HEK293 (cell line): ENCODE measurements around the gene CDK2.
A peak's percentile ranks its signal among the peaks of the same experiment; 100 is the strongest.

Experiments used
- SETDB1 ChIP-seq: IDR thresholded peaks from one replicate; pipeline ENCODE4 v1.6.1; 2017; ENCODE audit warnings: mild to moderate bottlenecking, low read length, moderate library complexity, mixed read lengths; ENCODE audit not compliant: insufficient read length
- TCF7L2 ChIP-seq: IDR thresholded peaks from 2 replicates; pipeline ENCODE4 v1.6.1; 2011; ENCODE audit warnings: low read depth, mild to moderate bottlenecking, inconsistent platforms, low read length, moderate library complexity, borderline replicate concordance
- YY1 ChIP-seq: fragments of 450-650 bp; formaldehyde crosslinking; IDR thresholded peaks from 2 replicates; pipeline ENCODE4 v1.5.1; 2018; ENCODE audit warnings: missing biosample characterization, missing genetic modification characterization
- ZBTB17 ChIP-seq: fragments of 450-650 bp; formaldehyde crosslinking; IDR thresholded peaks from 2 replicates; pipeline ENCODE4 v1.5.1; 2016; ENCODE audit warnings: missing biosample characterization, missing genetic modification characterization
- ZBTB20 ChIP-seq: fragments of 450-650 bp; formaldehyde crosslinking; IDR thresholded peaks from 2 replicates; pipeline ENCODE4 v1.5.1; 2016; ENCODE audit warnings: missing biosample characterization, missing genetic modification characterization
- ZBTB48 ChIP-seq: fragments of 450-650 bp; formaldehyde crosslinking; IDR thresholded peaks from 2 replicates; pipeline ENCODE4 v1.5.1; 2016; ENCODE audit warnings: missing biosample characterization, missing genetic modification characterization
- ZBTB8A ChIP-seq: fragments of 450-650 bp; formaldehyde crosslinking; IDR thresholded peaks from 2 replicates; pipeline ENCODE4 v1.5.1; 2016; ENCODE audit warnings: missing biosample characterization, missing genetic modification characterization
- ZEB2 ChIP-seq: fragments of 450-650 bp; formaldehyde crosslinking; IDR thresholded peaks from 2 replicates; pipeline ENCODE4 v1.5.1; 2016; ENCODE audit warnings: missing biosample characterization, missing genetic modification characterization
- ZFP3 ChIP-seq: fragments of 450-650 bp; formaldehyde crosslinking; IDR thresholded peaks from 2 replicates; pipeline ENCODE4 v1.5.1; 2016; ENCODE audit warnings: low read depth, missing biosample characterization, missing genetic modification characterization
- ZNF114 ChIP-seq: fragments of 450-650 bp; formaldehyde crosslinking; IDR thresholded peaks from 2 replicates; pipeline ENCODE4 v1.5.0; 2017; ENCODE audit warnings: missing biosample characterization, missing genetic modification characterization
- ZNF140 ChIP-seq: fragments of 450-650 bp; formaldehyde crosslinking; IDR thresholded peaks from 2 replicates; pipeline ENCODE4 v1.5.1; 2016; ENCODE audit warnings: missing biosample characterization, missing genetic modification characterization
- ZNF19 ChIP-seq: fragments of 450-650 bp; formaldehyde crosslinking; IDR thresholded peaks from 2 replicates; pipeline ENCODE4; 2016; ENCODE audit warnings: missing biosample characterization, missing genetic modification characterization, low read depth
- ZNF221 ChIP-seq: fragments of 450-650 bp; formaldehyde crosslinking; IDR thresholded peaks from 2 replicates; pipeline ENCODE4 v1.5.1; 2017; ENCODE audit warnings: missing biosample characterization, missing genetic modification characterization, borderline replicate concordance
- ZNF292 ChIP-seq: fragments of 450-650 bp; formaldehyde crosslinking; IDR thresholded peaks from 2 replicates; pipeline ENCODE4 v1.5.1; 2016; ENCODE audit warnings: low read depth, missing biosample characterization, missing genetic modification characterization, borderline replicate concordance
- ZNF335 ChIP-seq: fragments of 450-650 bp; formaldehyde crosslinking; conservative IDR thresholded peaks from 2 replicates; pipeline ENCODE4 v1.5.1; 2016; ENCODE audit warnings: missing biosample characterization, missing genetic modification characterization
- ZNF354C ChIP-seq: fragments of 450-650 bp; formaldehyde crosslinking; IDR thresholded peaks from 2 replicates; pipeline ENCODE4 v1.5.1; 2016; ENCODE audit warnings: missing biosample characterization, missing genetic modification characterization, low read depth, borderline replicate concordance
- ZNF423 ChIP-seq: fragments of 450-650 bp; formaldehyde crosslinking; IDR thresholded peaks from 2 replicates; pipeline ENCODE4 v1.5.1; 2016; ENCODE audit warnings: missing biosample characterization, missing genetic modification characterization
- ZNF555 ChIP-seq: fragments of 450-650 bp; formaldehyde crosslinking; conservative IDR thresholded peaks from 2 replicates; pipeline ENCODE4 v1.5.1; 2017; ENCODE audit warnings: missing biosample characterization, mild to moderate bottlenecking, missing genetic modification characterization, inconsistent platforms
- ZNF561 ChIP-seq: fragments of 450-650 bp; IDR thresholded peaks from 2 replicates; pipeline ENCODE4 v1.5.1; 2018; ENCODE audit warnings: missing biosample characterization, missing genetic modification characterization, borderline replicate concordance
- ZNF629 ChIP-seq: fragments of 450-650 bp; formaldehyde crosslinking; IDR thresholded peaks from 2 replicates; pipeline ENCODE4 v1.5.1; 2017; ENCODE audit warnings: missing biosample characterization, missing genetic modification characterization
- ZNF654 ChIP-seq: fragments of 450-650 bp; formaldehyde crosslinking; IDR thresholded peaks from 2 replicates; pipeline ENCODE4 v1.5.1; 2016; ENCODE audit warnings: low read depth, missing biosample characterization, missing genetic modification characterization
- ZNF747 ChIP-seq: fragments of 450-650 bp; formaldehyde crosslinking; IDR thresholded peaks from 2 replicates; pipeline ENCODE4 v1.5.1; 2016; ENCODE audit warnings: missing biosample characterization, missing genetic modification characterization
- ZNF768 ChIP-seq: fragments of 450-650 bp; formaldehyde crosslinking; IDR thresholded peaks from 2 replicates; pipeline ENCODE4 v1.5.1; 2018; ENCODE audit warnings: missing biosample characterization, mild to moderate bottlenecking, missing genetic modification characterization
- ZNF777 ChIP-seq: fragments of 450-650 bp; formaldehyde crosslinking; IDR thresholded peaks from 2 replicates; pipeline ENCODE4 v1.5.1; 2017; ENCODE audit warnings: missing biosample characterization, missing genetic modification characterization, borderline replicate concordance
- ZNF837 ChIP-seq: fragments of 450-650 bp; formaldehyde crosslinking; IDR thresholded peaks from 2 replicates; pipeline ENCODE4 v1.5.1; 2016; ENCODE audit warnings: missing biosample characterization, missing genetic modification characterization
- ZNF843 ChIP-seq: fragments of 450-650 bp; formaldehyde crosslinking; IDR thresholded peaks from 2 replicates; pipeline ENCODE4 v1.5.1; 2016; ENCODE audit warnings: missing biosample characterization, missing genetic modification characterization
- ZSCAN23 ChIP-seq: fragments of 450-650 bp; formaldehyde crosslinking; IDR thresholded peaks from 2 replicates; pipeline ENCODE4 v1.5.1; 2016; ENCODE audit warnings: missing biosample characterization, missing genetic modification characterization
- TF ChIP-seq, protein P1 (sequence below): fragments of 450-650 bp; formaldehyde crosslinking; IDR thresholded peaks from 2 replicates; pipeline ENCODE4 v1.5.1; 2016; ENCODE audit warnings: missing biosample characterization, missing genetic modification characterization
- TF ChIP-seq, protein P2 (sequence below): fragments of 450-650 bp; formaldehyde crosslinking; IDR thresholded peaks from 2 replicates; pipeline ENCODE4 v1.5.1; 2016; ENCODE audit warnings: missing biosample characterization, missing genetic modification characterization
- TF ChIP-seq, protein P3 (sequence below): fragments of 450-650 bp; formaldehyde crosslinking; IDR thresholded peaks from 2 replicates; pipeline ENCODE4 v1.5.1; 2016; ENCODE audit warnings: missing biosample characterization, missing genetic modification characterization
- TF ChIP-seq, protein P4 (sequence below): fragments of 450-650 bp; formaldehyde crosslinking; IDR thresholded peaks from 2 replicates; pipeline ENCODE4 v1.5.1; 2016; ENCODE audit warnings: missing biosample characterization, missing genetic modification characterization

CDK2 gene

DNA sequence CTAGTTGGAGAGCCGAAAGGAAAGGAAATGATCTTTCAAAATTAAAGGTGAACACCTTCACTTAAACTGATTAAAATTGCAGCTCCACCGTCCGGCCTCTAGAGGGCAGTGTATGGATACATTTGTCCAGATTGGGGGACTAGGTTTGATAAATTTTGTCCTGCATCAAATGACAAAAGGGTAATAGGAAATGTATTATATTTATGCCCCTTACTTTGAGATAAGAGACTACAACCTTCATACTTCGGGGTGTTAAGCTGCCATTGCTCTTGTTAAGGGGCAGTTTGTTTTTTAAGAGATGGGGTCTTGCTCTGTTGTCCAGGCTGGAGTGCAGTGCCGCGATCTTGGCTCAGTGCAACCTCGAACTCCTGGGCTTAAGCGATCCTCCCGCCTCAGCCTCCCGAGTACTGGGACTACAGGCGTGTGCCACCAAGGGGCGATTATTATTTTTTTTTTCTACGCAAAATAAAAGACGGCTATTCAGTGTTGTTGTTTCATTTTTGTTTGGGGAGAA lies 29.6 kb downstream of the CDK2 start (continued):
- TF ChIP-seq ZNF747 (tag by site-specific recombination) = no peak
- TF ChIP-seq ZNF354C (tag by site-specific recombination) = no peak
- no peak for TF ChIP-seq SETDB1
- peak; percentile 58; the same call in 1 of the 2 replicates for TF ChIP-seq ZNF768 (tag by site-specific recombination)
- no peak for TF ChIP-seq ZFP3 (tag by site-specific recombination)
- no peak for TF ChIP-seq TCF7L2
- no peak for TF ChIP-seq ZNF292 (tag by site-specific recombination)
- TF ChIP-seq, protein P1, sequence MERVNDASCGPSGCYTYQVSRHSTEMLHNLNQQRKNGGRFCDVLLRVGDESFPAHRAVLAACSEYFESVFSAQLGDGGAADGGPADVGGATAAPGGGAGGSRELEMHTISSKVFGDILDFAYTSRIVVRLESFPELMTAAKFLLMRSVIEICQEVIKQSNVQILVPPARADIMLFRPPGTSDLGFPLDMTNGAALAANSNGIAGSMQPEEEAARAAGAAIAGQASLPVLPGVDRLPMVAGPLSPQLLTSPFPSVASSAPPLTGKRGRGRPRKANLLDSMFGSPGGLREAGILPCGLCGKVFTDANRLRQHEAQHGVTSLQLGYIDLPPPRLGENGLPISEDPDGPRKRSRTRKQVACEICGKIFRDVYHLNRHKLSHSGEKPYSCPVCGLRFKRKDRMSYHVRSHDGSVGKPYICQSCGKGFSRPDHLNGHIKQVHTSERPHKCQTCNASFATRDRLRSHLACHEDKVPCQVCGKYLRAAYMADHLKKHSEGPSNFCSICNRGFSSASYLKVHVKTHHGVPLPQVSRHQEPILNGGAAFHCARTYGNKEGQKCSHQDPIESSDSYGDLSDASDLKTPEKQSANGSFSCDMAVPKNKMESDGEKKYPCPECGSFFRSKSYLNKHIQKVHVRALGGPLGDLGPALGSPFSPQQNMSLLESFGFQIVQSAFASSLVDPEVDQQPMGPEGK (tag by site-specific recombination) = no peak
- no peak for TF ChIP-seq ZNF561 (tag by site-specific recombination)
- no peak for TF ChIP-seq ZNF140 (tag by site-specific recombination)
- peak; percentile 74 for TF ChIP-seq ZNF654 (tag by site-specific recombination)
- TF ChIP-seq, protein P2, sequence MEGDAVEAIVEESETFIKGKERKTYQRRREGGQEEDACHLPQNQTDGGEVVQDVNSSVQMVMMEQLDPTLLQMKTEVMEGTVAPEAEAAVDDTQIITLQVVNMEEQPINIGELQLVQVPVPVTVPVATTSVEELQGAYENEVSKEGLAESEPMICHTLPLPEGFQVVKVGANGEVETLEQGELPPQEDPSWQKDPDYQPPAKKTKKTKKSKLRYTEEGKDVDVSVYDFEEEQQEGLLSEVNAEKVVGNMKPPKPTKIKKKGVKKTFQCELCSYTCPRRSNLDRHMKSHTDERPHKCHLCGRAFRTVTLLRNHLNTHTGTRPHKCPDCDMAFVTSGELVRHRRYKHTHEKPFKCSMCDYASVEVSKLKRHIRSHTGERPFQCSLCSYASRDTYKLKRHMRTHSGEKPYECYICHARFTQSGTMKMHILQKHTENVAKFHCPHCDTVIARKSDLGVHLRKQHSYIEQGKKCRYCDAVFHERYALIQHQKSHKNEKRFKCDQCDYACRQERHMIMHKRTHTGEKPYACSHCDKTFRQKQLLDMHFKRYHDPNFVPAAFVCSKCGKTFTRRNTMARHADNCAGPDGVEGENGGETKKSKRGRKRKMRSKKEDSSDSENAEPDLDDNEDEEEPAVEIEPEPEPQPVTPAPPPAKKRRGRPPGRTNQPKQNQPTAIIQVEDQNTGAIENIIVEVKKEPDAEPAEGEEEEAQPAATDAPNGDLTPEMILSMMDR = peak; percentile 62; the same call in 1 of the 2 replicates
- TF ChIP-seq ZNF629 (tag by site-specific recombination) = 0 out of 2 replicates have a peak, but pooled peaks have one; percentile 15
- TF ChIP-seq ZNF555 (tag by site-specific recombination) = no peak
- TF ChIP-seq ZNF221 = no peak
- TF ChIP-seq, protein P3, sequence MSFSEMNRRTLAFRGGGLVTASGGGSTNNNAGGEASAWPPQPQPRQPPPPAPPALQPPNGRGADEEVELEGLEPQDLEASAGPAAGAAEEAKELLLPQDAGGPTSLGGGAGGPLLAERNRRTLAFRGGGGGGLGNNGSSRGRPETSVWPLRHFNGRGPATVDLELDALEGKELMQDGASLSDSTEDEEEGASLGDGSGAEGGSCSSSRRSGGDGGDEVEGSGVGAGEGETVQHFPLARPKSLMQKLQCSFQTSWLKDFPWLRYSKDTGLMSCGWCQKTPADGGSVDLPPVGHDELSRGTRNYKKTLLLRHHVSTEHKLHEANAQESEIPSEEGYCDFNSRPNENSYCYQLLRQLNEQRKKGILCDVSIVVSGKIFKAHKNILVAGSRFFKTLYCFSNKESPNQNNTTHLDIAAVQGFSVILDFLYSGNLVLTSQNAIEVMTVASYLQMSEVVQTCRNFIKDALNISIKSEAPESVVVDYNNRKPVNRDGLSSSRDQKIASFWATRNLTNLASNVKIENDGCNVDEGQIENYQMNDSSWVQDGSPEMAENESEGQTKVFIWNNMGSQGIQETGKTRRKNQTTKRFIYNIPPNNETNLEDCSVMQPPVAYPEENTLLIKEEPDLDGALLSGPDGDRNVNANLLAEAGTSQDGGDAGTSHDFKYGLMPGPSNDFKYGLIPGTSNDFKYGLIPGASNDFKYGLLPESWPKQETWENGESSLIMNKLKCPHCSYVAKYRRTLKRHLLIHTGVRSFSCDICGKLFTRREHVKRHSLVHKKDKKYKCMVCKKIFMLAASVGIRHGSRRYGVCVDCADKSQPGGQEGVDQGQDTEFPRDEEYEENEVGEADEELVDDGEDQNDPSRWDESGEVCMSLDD (tag by site-specific recombination) = no peak
- TF ChIP-seq ZNF777 (tag by site-specific recombination) = no peak
- TF ChIP-seq ZBTB20 = no peak
- no peak for TF ChIP-seq ZNF843 (tag by site-specific recombination)
- TF ChIP-seq ZEB2 (tag by site-specific recombination) = peak; percentile 25; the same call in 1 of the 2 replicates
- no peak for TF ChIP-seq ZNF114 (tag by site-specific recombination)
- TF ChIP-seq, protein P4, sequence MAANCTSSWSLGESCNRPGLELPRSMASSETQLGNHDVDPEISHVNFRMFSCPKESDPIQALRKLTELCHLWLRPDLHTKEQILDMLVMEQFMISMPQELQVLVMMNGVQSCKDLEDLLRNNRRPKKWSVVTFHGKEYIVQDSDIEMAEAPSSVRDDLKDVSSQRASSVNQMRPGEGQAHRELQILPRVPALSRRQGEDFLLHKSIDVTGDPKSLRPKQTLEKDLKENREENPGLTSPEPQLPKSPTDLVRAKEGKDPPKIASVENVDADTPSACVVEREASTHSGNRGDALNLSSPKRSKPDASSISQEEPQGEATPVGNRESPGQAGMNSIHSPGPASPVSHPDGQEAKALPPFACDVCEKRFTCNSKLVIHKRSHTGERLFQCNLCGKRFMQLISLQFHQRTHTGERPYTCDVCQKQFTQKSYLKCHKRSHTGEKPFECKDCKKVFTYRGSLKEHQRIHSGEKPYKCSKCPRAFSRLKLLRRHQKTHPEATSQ (tag by site-specific recombination) = no peak
- 0 out of 2 replicates have a peak, but pooled peaks have one; percentile 21 for TF ChIP-seq ZBTB48
- TF ChIP-seq ZSCAN23 (tag by site-specific recombination) = no peak
- TF ChIP-seq ZNF423 = no peak
- TF ChIP-seq YY1 = no peak
- TF ChIP-seq ZBTB8A (tag by site-specific recombination) = no peak
- TF ChIP-seq ZNF19 (tag by site-specific recombination) = no peak
- no peak for TF ChIP-seq ZNF335 (tag by site-specific recombination)
- peak; percentile 64; the same call in 1 of the 2 replicates for TF ChIP-seq ZBTB17 (tag by site-specific recombination)
- no peak for TF ChIP-seq ZNF837 (tag by site-specific recombination)
- TF ChIP-seq, all 188 proteins: peak for 14
